ENCODE data around the gene SPAG16.

- TF ChIP-seq ZFP3 (CRISPR knock-in tag; IDR thresholded peaks at IDR 0.05) (no peak), CSRNP3 (CRISPR knock-in tag; IDR thresholded peaks at IDR 0.05) (no peak), ARNTL (CRISPR knock-in tag; IDR thresholded peaks at IDR 0.05; ENCODE audit: borderline replicate concordance, low read depth) (no peak), PATZ1 (CRISPR knock-in tag; IDR thresholded peaks at IDR 0.05; ENCODE audit: borderline replicate concordance) (no peak), BACH2 (CRISPR knock-in tag; IDR thresholded peaks at IDR 0.05; ENCODE audit: borderline replicate concordance) (no peak)
Observed at GRCh38 chr2:214325404-214325803, 1041.1 kb downstream of the SPAG16 start.
